GM18909 (cell line): ENCODE results near the gene ASB15.
"Not testable (repeated sequence)": the region's sequence is repeated elsewhere in the genome, so short reads cannot be mapped to it uniquely, and the experiment has no call there.

Experiments
- ATAC-seq: cut with Tn5 transposase; IDR thresholded peaks from one replicate; pipeline ENCODE4 v1.9.1; 2021; ENCODE audit warnings: mild to moderate bottlenecking; ENCODE audit not compliant: unreplicated experiment, poor library complexity

The ASB15 gene

GRCh38 chr7:123601530-123601929 lies at the start of gene ASB15:
Gene ASB15, plus strand, starts transcription at chr7:123601821. Its CDS starts 12,682 bp downstream, at chr7:123614503.
- ATAC-seq, result no peak

GRCh38 chr7:123552134-123552533 lies 49.5 kb upstream of the ASB15 start:
- not testable (repeated sequence) for ATAC-seq

- no peak for ATAC-seq
Observed at GRCh38 chr7:123552641-123553040, 49.0 kb upstream of the ASB15 start.

- no peak for ATAC-seq
Observed at GRCh38 chr7:123553159-123553558, 48.5 kb upstream of the ASB15 start.

- ATAC-seq, result no peak
Observed at GRCh38 chr7:123555484-123555883, 46.1 kb upstream of the ASB15 start.

- no peak for ATAC-seq
Observed at GRCh38 chr7:123557016-123557397, 44.6 kb upstream of the ASB15 start.

GRCh38 chr7:123557398-123558288 lies 44.0 kb upstream of the ASB15 start, which contains the start of gene NDUFA5:
Gene NDUFA5, minus strand, starts transcription at chr7:123557818. Its CDS starts 23 bp downstream, at chr7:123557795.
- peak; percentile 98 for ATAC-seq

- ATAC-seq, result no peak
Observed at GRCh38 chr7:123558289-123558874, 43.2 kb upstream of the ASB15 start.

GRCh38 chr7:123562121-123562520 lies 39.5 kb upstream of the ASB15 start:
- no peak for ATAC-seq

GRCh38 chr7:123569352-123570010 lies 32.1 kb upstream of the ASB15 start:
- no peak for ATAC-seq

- peak; percentile 50 for ATAC-seq
Observed at GRCh38 chr7:123570390-123571182, 31.0 kb upstream of the ASB15 start.

- no peak for ATAC-seq
Observed at GRCh38 chr7:123571187-123571586, 30.4 kb upstream of the ASB15 start.

- no peak for ATAC-seq
Observed at GRCh38 chr7:123571684-123572083, 29.9 kb upstream of the ASB15 start.

- ATAC-seq, result no peak
Observed at GRCh38 chr7:123573341-123573740, 28.3 kb upstream of the ASB15 start.

- ATAC-seq, result no peak
Observed at GRCh38 chr7:123573896-123574467, 27.6 kb upstream of the ASB15 start.

GRCh38 chr7:123579416-123579815 lies 22.2 kb upstream of the ASB15 start:
- no peak for ATAC-seq

GRCh38 chr7:123580406-123581161 lies 21.0 kb upstream of the ASB15 start:
- ATAC-seq, result peak; percentile 86

GRCh38 chr7:123581162-123581459 lies 20.5 kb upstream of the ASB15 start:
- ATAC-seq, result no peak

- ATAC-seq, result no peak
Observed at GRCh38 chr7:123583821-123584220, 17.8 kb upstream of the ASB15 start.
